HUES6 (cell line): ENCODE data around the gene CBY2.

Experiments used
- H3K27ac ChIP-seq: 2 replicates; pipeline ENCODE4 v1.7.0; 2013; ENCODE audit warnings: low read depth, mild to moderate bottlenecking, low read length, inconsistent platforms
- H3K27me3 ChIP-seq: 2 replicates; pipeline ENCODE4 v1.6.1; 2013; ENCODE audit warnings: low read length; ENCODE audit not compliant: control insufficient read depth, insufficient read depth
- H3K36me3 ChIP-seq: 2 replicates; pipeline ENCODE4 v1.6.1; 2013; ENCODE audit warnings: low read length; ENCODE audit not compliant: control insufficient read depth, insufficient read depth
- H3K4me1 ChIP-seq: 2 replicates; pipeline ENCODE4 v1.6.1; 2013; ENCODE audit warnings: low read length; ENCODE audit not compliant: control insufficient read depth, insufficient read depth
- H3K4me3 ChIP-seq: 2 replicates; pipeline ENCODE4 v1.5.1; 2013; ENCODE audit warnings: low read depth, low read length
- H3K9ac ChIP-seq: one replicate; pipeline ENCODE4 v1.6.1; 2013; ENCODE audit warnings: mild to moderate bottlenecking, low read length
- H3K9me3 ChIP-seq: 2 replicates; pipeline ENCODE4 v1.6.1; 2013; ENCODE audit warnings: low read depth, low read length; ENCODE audit not compliant: control insufficient read depth, insufficient read depth

Gene CBY2

GRCh38 chr13:45718063-45718462, 15.9 kb downstream of the CBY2 start:
- Histone ChIP-seq H3K27ac (no peak overlapping the region), H3K27me3 (no peaks in the 10 kb centered on the region), H3K36me3 (no peaks in the 10 kb centered on the region), H3K9me3 (no peaks in the 10 kb centered on the region), H3K9ac (no peak overlapping the region), H3K4me3 (no peak overlapping the region), H3K4me1 (peaks cover 3% of the 10 kb centered on the region; the same call in 1 of the 2 replicates)

GRCh38 chr13:45718992-45719391, 16.9 kb downstream of the CBY2 start:
- no peaks in the 10 kb centered on the region for H3K9me3 ChIP-seq
- H3K27me3 ChIP-seq, result no peaks in the 10 kb centered on the region
- peaks cover 3% of the 10 kb centered on the region; the same call in 1 of the 2 replicates for H3K4me1 ChIP-seq
- no peak overlapping the region for H3K4me3 ChIP-seq
- no peak overlapping the region for H3K27ac ChIP-seq
- no peaks in the 10 kb centered on the region for H3K36me3 ChIP-seq
- H3K9ac ChIP-seq, result no peak overlapping the region

GRCh38 chr13:45721203-45721731, 19.1 kb downstream of the CBY2 start:
- H3K9ac ChIP-seq, result no peak overlapping the region
- no peak overlapping the region for H3K27ac ChIP-seq
- H3K9me3 ChIP-seq, result no peaks in the 10 kb centered on the region
- H3K27me3 ChIP-seq, result no peaks in the 10 kb centered on the region
- H3K4me3 ChIP-seq, result no peak overlapping the region
- H3K4me1 ChIP-seq, result peaks cover 3% of the 10 kb centered on the region; the same call in 1 of the 2 replicates
- H3K36me3 ChIP-seq, result no peaks in the 10 kb centered on the region

GRCh38 chr13:45723798-45724197, 21.7 kb downstream of the CBY2 start:
- Histone ChIP-seq H3K36me3 (no peaks in the 10 kb centered on the region), H3K9me3 (no peaks in the 10 kb centered on the region), H3K27me3 (no peaks in the 10 kb centered on the region), H3K4me3 (no peak overlapping the region), H3K4me1 (peaks cover 3% of the 10 kb centered on the region; the same call in 1 of the 2 replicates), H3K27ac (no peak overlapping the region), H3K9ac (no peak overlapping the region)

GRCh38 chr13:45728759-45729158, 26.6 kb downstream of the CBY2 start:
- Histone ChIP-seq H3K9ac (no peak overlapping the region), H3K4me3 (no peak overlapping the region), H3K4me1 (no peaks in the 10 kb centered on the region), H3K36me3 (no peaks in the 10 kb centered on the region), H3K27me3 (no peaks in the 10 kb centered on the region), H3K9me3 (no peaks in the 10 kb centered on the region), H3K27ac (no peak overlapping the region)

- no peaks in the 10 kb centered on the region for H3K4me1 ChIP-seq
- no peaks in the 10 kb centered on the region for H3K27me3 ChIP-seq
- H3K27ac ChIP-seq, result no peak overlapping the region
- H3K36me3 ChIP-seq, result no peaks in the 10 kb centered on the region
- no peak overlapping the region for H3K9ac ChIP-seq
- no peaks in the 10 kb centered on the region for H3K9me3 ChIP-seq
- H3K4me3 ChIP-seq, result no peak overlapping the region
Measured at GRCh38 chr13:45731455-45731854, 29.3 kb downstream of the CBY2 start.

GRCh38 chr13:45732916-45733315, 30.8 kb downstream of the CBY2 start:
- Histone ChIP-seq H3K27ac (no peak overlapping the region), H3K36me3 (no peaks in the 10 kb centered on the region), H3K27me3 (no peaks in the 10 kb centered on the region), H3K9me3 (peaks cover 2% of the 10 kb centered on the region; the same call in 1 of the 2 replicates), H3K9ac (no peak overlapping the region), H3K4me1 (no peaks in the 10 kb centered on the region), H3K4me3 (no peak overlapping the region)

- H3K9me3 ChIP-seq, result peaks cover 2% of the 10 kb centered on the region; the same call in 1 of the 2 replicates
- no peak overlapping the region for H3K9ac ChIP-seq
- no peaks in the 10 kb centered on the region for H3K4me1 ChIP-seq
- H3K27me3 ChIP-seq, result no peaks in the 10 kb centered on the region
- no peak overlapping the region for H3K4me3 ChIP-seq
- H3K27ac ChIP-seq, result no peak overlapping the region
- H3K36me3 ChIP-seq, result no peaks in the 10 kb centered on the region
Measured at GRCh38 chr13:45733361-45733760, 31.2 kb downstream of the CBY2 start.

- Histone ChIP-seq H3K4me3 (no peak overlapping the region), H3K27ac (no peak overlapping the region), H3K9ac (no peak overlapping the region), H3K36me3 (no peaks in the 10 kb centered on the region), H3K9me3 (peaks cover 2% of the 10 kb centered on the region; the same call in 1 of the 2 replicates), H3K27me3 (no peaks in the 10 kb centered on the region), H3K4me1 (no peaks in the 10 kb centered on the region)
Measured at GRCh38 chr13:45737571-45738017, 35.5 kb downstream of the CBY2 start.

- Histone ChIP-seq H3K9me3 (no peaks in the 10 kb centered on the region), H3K9ac (no peak overlapping the region), H3K27me3 (no peaks in the 10 kb centered on the region), H3K36me3 (no peaks in the 10 kb centered on the region), H3K27ac (no peak overlapping the region), H3K4me3 (no peak overlapping the region), H3K4me1 (no peaks in the 10 kb centered on the region)
Measured at GRCh38 chr13:45742985-45743384, 40.9 kb downstream of the CBY2 start.

- Histone ChIP-seq H3K27me3 (no peaks in the 10 kb centered on the region), H3K9ac (no peak overlapping the region), H3K36me3 (no peaks in the 10 kb centered on the region), H3K4me1 (no peaks in the 10 kb centered on the region), H3K4me3 (no peak overlapping the region), H3K9me3 (no peaks in the 10 kb centered on the region), H3K27ac (no peak overlapping the region)
Measured at GRCh38 chr13:45744979-45745378, 42.9 kb downstream of the CBY2 start.
